Tibial nerve (tissue), 4 donors: ENCODE results near the gene TGM2.

Experiments used
- EP300 ChIP-seq, 2 donors: sonication (generic); formaldehyde crosslinking; IDR thresholded peaks; one replicate each; pipeline ENCODE4 v1.6.1; 2017; ENCODE audit warnings: antibody characterized with exemption in 2 of 2, mild to moderate bottlenecking in 1 of 2
- TF ChIP-seq, protein P1 (sequence below), 5 experiments: fragments of 200-600 bp in 3 of 5; fragments of 450-650 bp in 2 of 5; sonication (generic) in 3 of 5; IDR thresholded peaks; one replicate each; pipeline ENCODE4 v1.5.1; 2016 to 2019; ENCODE audit warnings: antibody characterized with exemption in 5 of 5, mild to moderate bottlenecking in 3 of 5, moderate library complexity in 2 of 5

- TF ChIP-seq, protein P1, sequence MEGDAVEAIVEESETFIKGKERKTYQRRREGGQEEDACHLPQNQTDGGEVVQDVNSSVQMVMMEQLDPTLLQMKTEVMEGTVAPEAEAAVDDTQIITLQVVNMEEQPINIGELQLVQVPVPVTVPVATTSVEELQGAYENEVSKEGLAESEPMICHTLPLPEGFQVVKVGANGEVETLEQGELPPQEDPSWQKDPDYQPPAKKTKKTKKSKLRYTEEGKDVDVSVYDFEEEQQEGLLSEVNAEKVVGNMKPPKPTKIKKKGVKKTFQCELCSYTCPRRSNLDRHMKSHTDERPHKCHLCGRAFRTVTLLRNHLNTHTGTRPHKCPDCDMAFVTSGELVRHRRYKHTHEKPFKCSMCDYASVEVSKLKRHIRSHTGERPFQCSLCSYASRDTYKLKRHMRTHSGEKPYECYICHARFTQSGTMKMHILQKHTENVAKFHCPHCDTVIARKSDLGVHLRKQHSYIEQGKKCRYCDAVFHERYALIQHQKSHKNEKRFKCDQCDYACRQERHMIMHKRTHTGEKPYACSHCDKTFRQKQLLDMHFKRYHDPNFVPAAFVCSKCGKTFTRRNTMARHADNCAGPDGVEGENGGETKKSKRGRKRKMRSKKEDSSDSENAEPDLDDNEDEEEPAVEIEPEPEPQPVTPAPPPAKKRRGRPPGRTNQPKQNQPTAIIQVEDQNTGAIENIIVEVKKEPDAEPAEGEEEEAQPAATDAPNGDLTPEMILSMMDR (IDR thresholded peaks at IDR 0.05): no peak
- no peak for TF ChIP-seq EP300 (IDR thresholded peaks at IDR 0.05)
These were observed 32.7 kb downstream of the TGM2 start for GRCh38 chr20:38132156-38132909.
